DMS53 treated with DMSO at 0.1 percent for 48 hours (cell line): ENCODE results near the gene IQGAP3.

Experiments
- DNase-seq: peaks from one replicate; lab custom pipeline; 2025; ENCODE audit not compliant: unreplicated experiment; lab: John Stamatoyannopoulos, UW

Gene IQGAP3

DNA sequence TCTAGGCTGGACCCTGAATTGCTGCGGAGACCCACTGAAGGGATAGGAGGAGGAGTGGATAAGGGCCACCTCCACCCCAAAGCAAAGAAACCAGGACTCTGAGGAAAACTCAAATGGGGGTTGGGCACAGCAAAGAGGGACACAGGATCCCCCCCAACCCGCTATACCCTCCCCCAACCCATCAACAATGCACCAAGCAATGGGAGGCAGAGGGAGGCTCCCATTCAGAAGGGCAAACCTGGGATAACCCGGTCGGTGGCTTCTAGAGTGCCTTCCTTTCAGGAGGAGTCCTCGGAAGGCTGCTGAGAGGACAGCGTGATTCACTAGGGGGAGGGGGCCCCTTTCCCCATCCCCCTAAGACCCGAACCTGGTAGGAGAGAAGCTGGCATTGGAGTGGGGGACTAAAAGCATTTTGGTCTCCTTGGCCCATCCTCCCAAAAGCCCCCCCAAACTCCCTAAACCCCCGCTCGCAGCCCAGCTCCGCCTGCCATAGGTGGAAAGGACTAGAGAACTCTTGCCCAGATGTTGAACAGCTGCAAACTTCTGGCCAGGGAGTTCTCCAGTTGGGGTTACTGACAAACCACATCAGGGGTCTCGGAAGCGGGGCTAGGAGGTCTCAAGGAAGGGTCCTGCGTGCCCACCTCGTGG is 73.0 kb downstream of the IQGAP3 start:
- no peak for DNase-seq

DNA sequence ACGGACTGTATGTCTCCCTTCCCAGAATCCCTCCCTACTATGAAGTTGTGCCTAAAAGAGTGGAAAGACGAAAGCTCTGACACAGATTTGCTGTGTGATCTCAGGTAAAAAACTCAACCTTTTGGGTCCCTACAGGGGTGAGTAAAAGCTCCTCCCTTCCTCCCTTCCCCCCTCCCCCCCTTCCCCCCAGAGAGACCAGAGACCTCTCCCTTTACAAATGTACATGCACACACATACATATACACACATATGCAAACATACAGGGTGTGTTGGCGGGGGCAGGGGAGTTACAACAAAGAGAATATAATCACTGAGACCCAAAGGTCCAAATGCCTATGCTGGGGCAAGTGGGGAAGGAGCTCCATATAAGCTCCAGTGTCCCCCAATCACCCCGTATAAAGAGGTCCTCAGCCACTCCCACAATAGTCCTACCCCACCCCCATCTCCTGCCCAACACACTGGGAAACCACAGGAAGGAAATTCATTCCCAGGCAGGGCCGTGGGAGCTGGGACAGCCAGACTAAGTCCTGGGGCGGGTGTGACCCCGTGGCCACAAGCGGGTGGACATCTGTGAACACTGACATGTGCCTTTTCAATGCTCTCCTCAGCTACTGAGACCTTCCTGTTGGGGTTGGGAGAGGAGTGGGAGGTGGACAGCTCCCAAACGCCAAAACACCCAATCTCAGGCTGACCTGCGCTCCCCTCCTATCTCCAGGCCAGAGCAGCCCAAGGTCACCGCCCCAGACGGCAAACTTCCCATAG is 73.8 kb downstream of the IQGAP3 start:
- DNase-seq, result no peak

DNA sequence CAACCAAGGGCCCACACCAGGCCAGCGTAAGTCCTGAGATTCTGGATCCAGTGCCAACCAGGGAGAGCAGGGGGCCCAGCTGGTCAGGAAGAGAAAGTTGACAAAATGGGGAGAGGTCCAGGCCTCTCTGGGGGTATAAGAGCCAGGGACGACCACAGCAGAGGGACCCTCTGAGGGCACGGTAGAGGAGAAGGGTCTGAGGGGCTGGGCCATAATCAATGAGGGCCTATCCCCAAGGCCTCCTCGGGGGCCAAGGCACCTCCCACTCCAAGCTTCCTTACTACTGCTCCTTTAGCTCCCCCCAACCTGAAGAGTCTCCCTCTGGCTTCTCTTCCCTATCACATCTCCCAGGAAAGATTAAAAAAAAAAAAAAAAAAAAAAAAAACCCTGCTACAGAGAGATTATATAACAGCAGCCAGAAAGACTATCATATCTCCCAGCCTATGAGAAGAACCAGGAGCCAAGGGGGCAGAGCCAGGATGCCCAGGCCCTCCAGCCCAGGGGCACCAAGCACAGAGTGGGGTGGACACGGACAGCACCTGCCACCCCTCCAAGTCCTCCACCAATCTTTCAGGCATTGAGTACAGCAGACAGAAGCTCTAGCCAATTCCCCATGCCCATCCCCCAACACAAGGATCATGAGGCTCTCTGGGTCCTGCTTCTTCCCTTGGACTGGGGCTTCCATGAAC is 74.5 kb downstream of the IQGAP3 start:
- no peak for DNase-seq

DNA sequence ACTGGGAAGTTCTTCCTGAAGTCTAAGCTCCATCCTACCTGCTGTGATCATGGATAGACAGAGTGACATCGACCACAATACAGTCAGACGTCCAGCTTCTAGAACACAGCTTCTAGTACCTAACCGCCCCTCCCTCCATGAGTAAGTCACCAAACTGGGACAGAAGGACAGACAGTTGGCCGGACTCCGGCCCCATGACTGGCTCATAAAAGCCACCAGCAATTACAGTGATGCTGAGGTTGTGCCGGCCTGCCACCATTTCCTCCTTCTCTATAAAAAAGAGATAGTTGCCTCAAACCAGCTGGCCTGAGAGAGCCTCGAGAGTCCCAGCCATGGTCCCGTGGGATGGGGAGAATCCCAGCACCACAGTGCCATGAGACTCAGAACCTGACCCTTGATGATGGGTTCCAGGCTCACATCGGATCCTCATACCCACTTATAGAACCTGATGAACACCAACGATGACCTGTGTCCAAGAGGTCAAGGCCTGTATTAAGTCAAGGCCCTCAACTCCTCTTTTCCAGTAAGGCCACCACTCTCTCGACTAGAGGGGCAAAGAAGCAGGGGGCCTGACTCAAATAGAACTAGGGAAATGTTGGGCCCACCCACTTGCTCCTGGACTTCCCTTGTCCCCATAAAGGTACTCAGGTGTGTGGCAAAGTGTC is 75.2 kb downstream of the IQGAP3 start:
- no peak for DNase-seq

DNA sequence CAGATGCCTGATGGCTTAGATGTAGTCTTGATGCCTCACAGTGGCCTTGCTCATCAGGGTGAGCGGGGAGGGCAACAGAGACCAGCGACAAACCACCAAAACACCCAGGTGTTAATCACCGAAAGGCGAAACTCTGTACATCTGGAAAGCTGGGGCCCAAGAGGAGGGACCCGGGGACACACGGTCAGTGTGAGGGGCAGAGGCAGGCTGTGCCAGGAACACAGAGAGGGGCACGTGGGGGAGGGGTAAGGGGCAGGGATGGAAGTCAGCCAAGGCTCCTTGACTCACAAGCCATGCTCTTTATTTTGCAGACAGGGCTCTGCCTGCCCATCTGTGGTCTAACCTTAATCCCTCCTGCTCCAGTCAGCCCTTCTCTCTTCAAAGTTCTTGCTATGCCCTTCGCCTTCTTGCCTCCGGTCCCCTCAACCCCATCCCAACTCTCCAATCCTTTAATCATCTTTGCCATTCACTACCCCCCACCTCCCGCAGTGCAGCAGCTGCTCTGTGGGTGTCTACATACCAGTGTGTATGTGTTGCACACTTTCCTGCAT is 76.1 kb downstream of the IQGAP3 start:
- DNase-seq, result no peak

DNA sequence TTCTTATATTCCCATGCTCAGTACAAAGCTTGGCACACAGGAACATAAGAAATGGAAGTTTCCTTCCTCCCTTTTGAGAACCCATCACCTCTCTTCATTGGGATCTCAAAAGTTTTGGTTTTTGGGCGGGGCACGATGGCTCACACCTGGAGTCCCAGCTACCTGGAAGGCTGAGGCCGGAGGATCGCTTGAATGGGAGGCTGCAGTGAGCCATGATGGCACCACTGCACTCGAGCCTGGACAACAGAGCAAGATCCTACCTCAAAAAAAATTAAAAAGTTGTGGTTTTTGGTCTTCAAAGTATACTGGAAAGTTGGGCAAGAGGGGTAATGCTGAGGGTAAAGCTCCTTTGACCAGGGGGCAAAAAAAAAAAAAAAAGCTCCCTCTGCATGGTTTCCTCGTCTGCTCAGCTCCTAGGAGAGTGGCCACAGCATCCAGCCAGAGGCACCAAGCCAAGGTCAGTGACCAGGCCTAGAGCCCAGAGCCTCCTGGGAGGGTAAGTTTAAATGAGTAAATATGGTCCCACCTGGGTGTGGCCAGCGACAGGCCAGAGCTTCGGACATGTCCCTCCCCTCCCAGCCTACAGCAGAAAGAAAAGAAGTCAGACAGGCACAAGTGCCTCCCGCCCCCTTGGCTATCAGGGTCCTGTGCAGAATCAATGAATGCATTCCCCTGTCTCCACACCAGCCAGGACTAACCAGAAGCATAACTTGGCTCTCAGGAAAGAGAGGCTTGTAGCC is 76.8 kb downstream of the IQGAP3 start:
- DNase-seq, result no peak

DNA sequence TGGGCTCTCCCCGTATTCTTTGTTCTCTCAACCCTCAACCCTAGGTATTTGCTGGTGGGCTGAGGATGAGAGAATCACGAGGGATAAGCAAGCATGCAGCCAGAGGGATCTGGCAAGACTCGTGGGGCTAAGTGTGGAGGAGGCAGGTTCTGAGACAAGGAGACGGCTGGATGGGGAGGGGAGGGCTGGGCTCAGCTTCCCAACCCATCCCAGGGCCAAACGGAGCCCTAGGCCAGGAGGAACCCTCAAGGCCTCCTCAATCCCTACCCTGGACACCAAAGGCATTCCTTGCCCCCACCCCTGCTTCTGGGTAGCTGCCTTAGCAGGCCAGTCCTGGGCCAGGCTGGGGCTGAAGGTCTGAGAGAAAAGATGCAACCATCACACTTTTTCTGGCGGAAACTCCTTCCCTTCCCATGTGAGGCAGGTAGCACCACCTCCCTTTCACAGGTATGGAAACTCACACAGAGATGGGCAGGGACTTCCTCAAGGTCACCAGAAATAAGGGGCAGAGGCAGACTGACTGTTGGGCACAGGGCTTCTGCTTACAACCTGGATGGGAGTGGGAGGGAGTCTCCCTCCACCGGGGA is 78.0 kb downstream of the IQGAP3 start:
- no peak for DNase-seq

- no peak for DNase-seq
Observed at GRCh38 chr1:156493742-156494141, 78.6 kb downstream of the IQGAP3 start.

GRCh38 chr1:156493154-156493631 is 79.2 kb downstream of the IQGAP3 start:
- DNase-seq, result no peak

- no peak for DNase-seq
Observed at GRCh38 chr1:156492591-156493080, 79.7 kb downstream of the IQGAP3 start.

DNA sequence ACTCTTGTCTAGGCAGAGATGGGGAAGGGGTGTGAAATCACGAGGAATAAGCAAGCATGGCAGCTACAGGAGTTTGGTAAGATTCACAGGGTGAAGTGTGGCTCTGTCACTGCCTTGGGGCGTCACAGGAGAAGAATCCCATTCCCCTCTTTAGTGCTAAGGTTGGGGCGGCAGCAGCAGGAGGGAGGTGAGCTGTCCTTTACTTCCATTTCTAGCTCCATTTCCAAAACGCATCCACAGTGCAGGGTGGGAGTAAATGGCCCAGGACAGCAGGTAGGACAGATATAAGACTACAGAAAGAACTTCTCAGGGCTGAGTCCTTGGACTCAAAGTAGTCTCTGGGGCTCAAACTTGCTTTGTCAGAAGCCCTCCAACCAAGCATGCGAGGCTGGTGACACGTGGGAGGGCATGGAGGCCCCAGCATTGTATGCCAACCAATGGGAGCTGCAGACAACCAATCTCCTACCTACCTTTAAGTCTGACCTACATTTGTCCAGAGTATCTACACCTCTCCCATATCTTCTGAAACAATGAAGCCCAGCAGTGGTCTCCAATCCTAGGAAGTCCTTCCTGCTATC is 80.3 kb downstream of the IQGAP3 start:
- DNase-seq, result no peak

GRCh38 chr1:156491151-156491949 is 81.0 kb downstream of the IQGAP3 start:
- no peak for DNase-seq

DNA sequence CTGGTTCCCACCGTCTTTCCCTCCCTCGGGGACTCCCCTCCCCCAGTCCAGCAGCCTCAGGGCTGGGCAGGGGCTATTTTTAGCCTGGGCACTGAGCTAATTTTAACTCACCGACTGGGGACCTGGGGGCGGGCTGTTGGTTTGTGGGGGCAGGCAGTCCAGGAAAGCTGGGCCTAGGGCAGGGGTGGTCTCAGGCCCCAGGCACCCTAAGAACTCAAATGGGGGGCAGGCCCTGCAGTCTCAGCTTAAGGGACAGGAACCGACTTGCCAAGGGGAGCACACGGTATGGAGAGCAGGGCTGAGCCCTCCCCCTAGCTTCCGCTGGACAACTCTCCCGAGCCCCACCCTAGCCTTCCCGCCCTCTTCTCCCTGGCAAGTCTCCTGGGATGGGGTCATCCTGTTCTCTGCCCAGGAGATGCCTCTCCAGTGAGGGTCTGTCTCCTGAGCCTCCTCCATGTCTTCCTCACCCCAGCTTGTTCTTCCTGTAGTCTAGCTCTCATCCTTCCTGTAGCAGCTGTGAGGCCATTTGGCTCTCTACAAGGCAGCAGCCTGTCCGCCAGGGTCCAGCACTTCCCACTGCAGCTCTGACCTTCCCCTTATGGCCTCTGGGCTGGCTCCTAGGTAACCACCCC is 81.8 kb downstream of the IQGAP3 start:
- DNase-seq, result no peak

GRCh38 chr1:156489935-156490293 is 82.5 kb downstream of the IQGAP3 start:
- no peak for DNase-seq

GRCh38 chr1:156489166-156489934 is 83.0 kb downstream of the IQGAP3 start:
- no peak for DNase-seq

GRCh38 chr1:156488566-156489165 is 83.7 kb downstream of the IQGAP3 start:
- no peak for DNase-seq

DNA sequence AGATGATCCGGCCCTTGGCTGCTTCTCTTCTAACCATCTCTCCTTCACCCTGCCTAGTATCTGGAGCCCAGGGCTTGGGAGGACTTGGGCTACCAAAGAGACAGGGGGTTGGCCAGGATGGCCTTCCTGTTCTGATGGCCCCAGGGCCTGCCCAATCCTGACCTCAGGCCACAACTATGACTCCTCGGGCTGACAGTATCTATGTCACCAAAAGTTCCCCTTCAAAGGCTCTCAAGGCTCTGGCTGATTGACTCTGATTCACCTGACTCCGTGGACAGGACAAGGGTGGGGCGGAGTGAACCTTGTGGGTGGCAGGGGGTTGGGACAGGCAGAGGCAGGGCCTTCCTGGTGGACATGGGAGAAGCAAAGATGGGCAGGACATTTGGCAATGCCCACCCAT is 84.5 kb downstream of the IQGAP3 start:
- DNase-seq, result no peak
